Measurements from ENCODE around the gene SLC16A6.
"Not testable (repeated sequence)": the region's sequence is repeated elsewhere in the genome, so short reads cannot be mapped to it uniquely, and the experiment has no call there.

SLC16A6 gene

GRCh38 chr17:68289936-68290267, 1.0 kb downstream of the SLC16A6 start:
- no peak for DNase-seq (ENCODE audit: low read depth in 2 of 2)

- DNase-seq (ENCODE audit: low read depth in 2 of 2): no peak
Measured at GRCh38 chr17:68289473-68289872, 1.5 kb downstream of the SLC16A6 start.

GRCh38 chr17:68288804-68289203, 2.1 kb downstream of the SLC16A6 start:
- no peak for DNase-seq (ENCODE audit: low read depth in 2 of 2)

- DNase-seq (ENCODE audit: low read depth in 2 of 2): no peak
Measured at GRCh38 chr17:68288375-68288774, 2.6 kb downstream of the SLC16A6 start.

- DNase-seq (ENCODE audit: low read depth in 2 of 2): not testable (repeated sequence)
Measured at GRCh38 chr17:68281965-68282364, 9.0 kb downstream of the SLC16A6 start.

GRCh38 chr17:68277807-68278206, 13.1 kb downstream of the SLC16A6 start:
- DNase-seq (ENCODE audit: low read depth in 2 of 2): no peak

GRCh38 chr17:68276339-68276738, 14.6 kb downstream of the SLC16A6 start:
- DNase-seq (ENCODE audit: low read depth in 2 of 2): not testable (repeated sequence)

- no peak for DNase-seq (ENCODE audit: low read depth in 2 of 2)
Measured at GRCh38 chr17:68273722-68274121, 17.2 kb downstream of the SLC16A6 start.

- not testable (repeated sequence) for DNase-seq (ENCODE audit: low read depth in 2 of 2)
Measured at GRCh38 chr17:68265833-68266232, 25.1 kb downstream of the SLC16A6 start.

- DNase-seq (ENCODE audit: low read depth in 2 of 2): not testable (repeated sequence)
Measured at GRCh38 chr17:68263101-68263681, 27.7 kb downstream of the SLC16A6 start.

- not testable (repeated sequence) for DNase-seq (ENCODE audit: low read depth in 2 of 2)
Measured at GRCh38 chr17:68262467-68262866, 28.5 kb downstream of the SLC16A6 start.

- DNase-seq (ENCODE audit: low read depth in 2 of 2): no peak
Measured at GRCh38 chr17:68260051-68260762, 30.7 kb downstream of the SLC16A6 start.

GRCh38 chr17:68259648-68259951, 31.3 kb downstream of the SLC16A6 start:
- not testable (repeated sequence) for DNase-seq (ENCODE audit: low read depth in 2 of 2)

GRCh38 chr17:68258890-68259647, 31.9 kb downstream of the SLC16A6 start:
- peak in 1 of 2 donors; percentile 56 for DNase-seq (ENCODE audit: low read depth in 2 of 2)

- DNase-seq (ENCODE audit: low read depth in 2 of 2): no peak
Measured at GRCh38 chr17:68257934-68258333, 33.0 kb downstream of the SLC16A6 start.

- DNase-seq (ENCODE audit: low read depth in 2 of 2): not testable (repeated sequence)
Measured at GRCh38 chr17:68256701-68257100, 34.2 kb downstream of the SLC16A6 start.

GRCh38 chr17:68255731-68256538, 35.0 kb downstream of the SLC16A6 start:
- DNase-seq (ENCODE audit: low read depth in 2 of 2): no peak

GRCh38 chr17:68255151-68255550, 35.8 kb downstream of the SLC16A6 start:
- DNase-seq (ENCODE audit: low read depth in 2 of 2): no peak

- not testable (repeated sequence) for DNase-seq (ENCODE audit: low read depth in 2 of 2)
Measured at GRCh38 chr17:68253426-68253825, 37.5 kb downstream of the SLC16A6 start.

GRCh38 chr17:68249354-68249765, 41.6 kb downstream of the SLC16A6 start:
- no peak for DNase-seq (ENCODE audit: low read depth in 2 of 2)

- no peak for DNase-seq (ENCODE audit: low read depth in 2 of 2)
Measured at GRCh38 chr17:68248891-68249290, 42.0 kb downstream of the SLC16A6 start.

- peak in 1 of 2 donors; percentile 38 for DNase-seq (ENCODE audit: low read depth in 2 of 2)
Measured at GRCh38 chr17:68248199-68248825, 42.6 kb downstream of the SLC16A6 start.
